Fibroblast of lung (primary cell): Measurements from ENCODE around the gene C16orf89. TPM values are rescaled to one million over a fixed set of nuclear protein-coding genes. Genes with fewer than 3 reads are reported as not detected.
A peak's percentile ranks its signal among the peaks of the same experiment; 100 is the strongest.

Experiments used
- DNase-seq, 2 donors: peaks; one replicate each; pipeline versions ENCODE4 v3.0.0 to v3.0.0-alpha.2; 2010; ENCODE audit warnings: low read depth in 2 of 2
- H2AFZ ChIP-seq: 2 replicates; pipeline ENCODE4 v1.5.1; 2012; ENCODE audit warnings: low read length, control low read depth, inconsistent platforms
- H3K27ac ChIP-seq: 2 replicates; pipeline ENCODE4 v1.5.1; 2011; ENCODE audit warnings: low read length, control low read depth; ENCODE audit not compliant: insufficient read depth
- H3K27me3 ChIP-seq: 2 replicates; pipeline ENCODE4 v1.5.1; 2011; ENCODE audit warnings: mild to moderate bottlenecking, low read length; ENCODE audit not compliant: control insufficient read depth, insufficient read depth
- H3K36me3 ChIP-seq: 2 replicates; pipeline ENCODE4 v1.5.1; 2011; ENCODE audit warnings: low read length; ENCODE audit not compliant: control insufficient read depth, insufficient read depth
- H3K4me1 ChIP-seq: 2 replicates; pipeline ENCODE4 v1.5.1; 2011; ENCODE audit warnings: low read length; ENCODE audit not compliant: control insufficient read depth, insufficient read depth; ENCODE audit errors: extremely low read depth
- H3K4me2 ChIP-seq: 2 replicates; pipeline ENCODE4 v1.5.1; 2011; ENCODE audit warnings: low read length, control low read depth; ENCODE audit not compliant: insufficient read depth; ENCODE audit errors: extremely low read depth
- H3K4me3 ChIP-seq, 4 experiments: fragments of 200-600 bp in 1 of 4; sonication (generic) in 1 of 4; replicated peaks in 1 of 4; 2 replicates each; pipeline ENCODE4 v1.5.1; 2011 to 2016; ENCODE audit warnings: low read length in 4 of 4, low read depth in 3 of 4, mild to moderate bottlenecking in 3 of 4, control low read depth in 2 of 4, inconsistent platforms in 1 of 4, mixed read lengths in 1 of 4; ENCODE audit not compliant: insufficient read depth in 1 of 4; ENCODE audit errors: control extremely low read depth in 1 of 4
- H3K79me2 ChIP-seq: 2 replicates; pipeline ENCODE4 v1.5.1; 2012; ENCODE audit warnings: mild to moderate bottlenecking, low read length, inconsistent platforms; ENCODE audit not compliant: control insufficient read depth, insufficient read depth
- H3K9ac ChIP-seq: 2 replicates; pipeline ENCODE4 v1.5.1; 2011; ENCODE audit warnings: mild to moderate bottlenecking, low read length, control low read depth; ENCODE audit not compliant: insufficient read depth
- H3K9me3 ChIP-seq: 2 replicates; pipeline ENCODE4 v1.5.1; 2012; ENCODE audit warnings: low read depth, low read length; ENCODE audit not compliant: control insufficient read depth, insufficient read depth
- H4K20me1 ChIP-seq: 2 replicates; pipeline ENCODE4 v1.5.1; 2011; ENCODE audit warnings: low read length; ENCODE audit not compliant: control insufficient read depth, insufficient read depth; ENCODE audit errors: extremely low read depth
- EZH2 ChIP-seq: IDR thresholded peaks from 2 replicates; pipeline ENCODE4 v1.5.1; 2012; ENCODE audit warnings: low read length, control low read depth, mild to moderate bottlenecking; ENCODE audit errors: missing control alignments
- polyA plus RNA-seq, 2 donors: library from polyadenylated mRNA; depleted of rRNA in 1 of 2; stranded (reverse) in 1 of 2; unstranded in 1 of 2; fragments of >200 nt; gene quantifications; 2 replicates each; pipeline ENCODE4 v1.2.1, GENCODE V29; 2011 to 2012; ENCODE audit warnings: missing spikeins in 1 of 2
- total RNA-seq: library from RNA; depleted of rRNA; stranded (reverse); fragments of >200 nt; gene quantifications from 2 replicates; pipeline ENCODE4 v1.2.1, GENCODE V29; 2014
- TF ChIP-seq, protein P1 (sequence below), 2 donors: IDR thresholded peaks in 1 of 2; conservative IDR thresholded peaks in 1 of 2; 1 replicate in 1 of 2; 2 replicates in 1 of 2; pipeline ENCODE4 v1.5.1; 2011 to 2012; ENCODE audit warnings: low read length in 2 of 2, control low read depth in 1 of 2, inconsistent platforms in 1 of 2, low read depth in 1 of 2, mild to moderate bottlenecking in 1 of 2

C16orf89 gene
- total and polyA plus RNA-seq, 2 donors (not counting 1 experiment from before 2014, with no cell fraction given): 0.53 to 5.9 TPM

- TF ChIP-seq, protein P1, sequence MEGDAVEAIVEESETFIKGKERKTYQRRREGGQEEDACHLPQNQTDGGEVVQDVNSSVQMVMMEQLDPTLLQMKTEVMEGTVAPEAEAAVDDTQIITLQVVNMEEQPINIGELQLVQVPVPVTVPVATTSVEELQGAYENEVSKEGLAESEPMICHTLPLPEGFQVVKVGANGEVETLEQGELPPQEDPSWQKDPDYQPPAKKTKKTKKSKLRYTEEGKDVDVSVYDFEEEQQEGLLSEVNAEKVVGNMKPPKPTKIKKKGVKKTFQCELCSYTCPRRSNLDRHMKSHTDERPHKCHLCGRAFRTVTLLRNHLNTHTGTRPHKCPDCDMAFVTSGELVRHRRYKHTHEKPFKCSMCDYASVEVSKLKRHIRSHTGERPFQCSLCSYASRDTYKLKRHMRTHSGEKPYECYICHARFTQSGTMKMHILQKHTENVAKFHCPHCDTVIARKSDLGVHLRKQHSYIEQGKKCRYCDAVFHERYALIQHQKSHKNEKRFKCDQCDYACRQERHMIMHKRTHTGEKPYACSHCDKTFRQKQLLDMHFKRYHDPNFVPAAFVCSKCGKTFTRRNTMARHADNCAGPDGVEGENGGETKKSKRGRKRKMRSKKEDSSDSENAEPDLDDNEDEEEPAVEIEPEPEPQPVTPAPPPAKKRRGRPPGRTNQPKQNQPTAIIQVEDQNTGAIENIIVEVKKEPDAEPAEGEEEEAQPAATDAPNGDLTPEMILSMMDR (conservative IDR thresholded peaks at IDR 0.05 in 1 of 2, IDR thresholded peaks at IDR 0.05 in 1 of 2; ENCODE audit: low read depth in 1 of 2, low read length in 2 of 2): no peak
Measured at GRCh38 chr16:5033256-5034166, 32.2 kb downstream of the C16orf89 start, which contains the start of gene NAGPA. TSS of gene NAGPA (minus strand) at chr16:5033935. CDS start at chr16:5033914, 21 bp downstream.

DNA sequence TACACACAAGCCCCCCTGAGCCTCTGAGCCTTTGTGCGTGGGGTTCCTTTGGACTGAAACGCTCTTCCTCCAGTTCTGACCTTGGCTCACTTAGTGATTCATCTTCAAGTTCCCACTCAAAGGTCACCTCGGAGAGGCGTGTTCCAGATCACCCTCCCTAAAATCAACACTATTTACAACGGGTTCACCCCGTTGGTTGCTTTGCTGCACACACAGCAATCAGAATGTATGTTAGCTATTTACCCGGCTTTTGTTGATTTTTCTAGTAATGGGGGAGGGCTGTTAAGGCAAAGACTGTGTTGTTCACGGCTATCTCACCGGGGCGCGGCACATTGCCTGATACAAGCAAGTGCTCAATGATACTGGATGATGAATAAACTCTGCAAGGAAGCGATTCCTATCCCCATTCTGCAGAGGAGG is 33.0 kb downstream of the C16orf89 start:
- Histone ChIP-seq H3K4me2 (peak overlapping the region; percentile 94), H3K4me3 (peak overlapping the region; percentile 64 to 91 (median 79)), H4K20me1 (no peaks in the 10 kb centered on the region), H3K4me1 (peaks cover 2% of the 10 kb centered on the region), H3K9me3 (no peaks in the 10 kb centered on the region), H3K9ac (peak overlapping the region; percentile 72), H3K36me3 (no peaks in the 10 kb centered on the region), H2AFZ (peak overlapping the region; percentile 94), H3K27me3 (no peaks in the 10 kb centered on the region), H3K79me2 (no peaks in the 10 kb centered on the region), H3K27ac (no peak overlapping the region)
- no peak for TF ChIP-seq EZH2
- TF ChIP-seq, protein P1 (conservative IDR thresholded peaks at IDR 0.05 in 1 of 2, IDR thresholded peaks at IDR 0.05 in 1 of 2; ENCODE audit: low read depth in 1 of 2, low read length in 2 of 2): no peak
- no peak for DNase-seq

More at GRCh38 chr16:5033256-5034166, 32.2 kb downstream of the C16orf89 start, which contains the start of gene NAGPA:
- Histone ChIP-seq H3K4me2 (peak within 1 kb of the TSS; percentile 94), H3K9me3 (no peaks in the 10 kb centered on the region), H4K20me1 (no peaks in the 10 kb centered on the region), H3K9ac (peak within 1 kb of the TSS; percentile 72), H2AFZ (peak within 1 kb of the TSS; percentile 94), H3K79me2 (no peaks in the 10 kb centered on the region), H3K4me1 (peaks cover 2% of the 10 kb centered on the region), H3K36me3 (no peaks in the 10 kb centered on the region), H3K27me3 (no peaks in the 10 kb centered on the region), H3K4me3 (peak within 1 kb of the TSS; percentile 64 to 91 (median 84)), H3K27ac (peak within 1 kb of the TSS; percentile 46)
- DNase-seq: peak; percentile 75 to 87

GRCh38 chr16:5031601-5032000 is 34.2 kb downstream of the C16orf89 start:
- Histone ChIP-seq H3K9me3 (no peaks in the 10 kb centered on the region), H3K4me3 (no peak overlapping the region), H3K4me1 (peaks cover 2% of the 10 kb centered on the region), H3K79me2 (no peaks in the 10 kb centered on the region), H3K36me3 (no peaks in the 10 kb centered on the region), H3K9ac (no peak overlapping the region), H4K20me1 (no peaks in the 10 kb centered on the region), H3K27ac (no peak overlapping the region), H3K27me3 (no peaks in the 10 kb centered on the region), H2AFZ (no peak overlapping the region), H3K4me2 (no peak overlapping the region)
- no peak for DNase-seq
- TF ChIP-seq, protein P1 (conservative IDR thresholded peaks at IDR 0.05 in 1 of 2, IDR thresholded peaks at IDR 0.05 in 1 of 2; ENCODE audit: low read depth in 1 of 2, low read length in 2 of 2): no peak
- TF ChIP-seq EZH2: no peak
